DMS79 treated with DMSO at 0.1 percent for 48 hours (cell line): ENCODE results near the gene RANBP6.

Experiments used
- DNase-seq: peaks from one replicate; lab custom pipeline; 2025; lab: John Stamatoyannopoulos, UW

RANBP6 gene

GRCh38 chr9:6007058-6007769 lies 8.2 kb downstream of the RANBP6 start:
- DNase-seq, result no peak

DNA sequence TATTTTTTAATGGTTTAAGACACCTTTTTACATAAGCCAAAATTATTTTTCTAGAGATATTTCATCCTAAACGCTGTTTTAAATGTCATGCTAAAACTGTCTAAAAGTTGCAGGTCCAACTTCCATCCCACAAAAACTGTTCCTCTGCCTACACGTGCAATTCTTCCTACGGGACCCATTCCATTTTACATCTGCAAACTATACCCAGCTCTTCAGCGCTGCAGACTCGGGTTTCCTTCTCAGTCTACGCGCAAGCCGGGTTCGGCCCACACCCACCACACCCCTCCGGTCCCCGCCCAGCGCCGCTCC lies 8.7 kb downstream of the RANBP6 start:
- peak; percentile 80 for DNase-seq

GRCh38 chr9:6000955-6001354 lies 14.5 kb downstream of the RANBP6 start:
- no peak for DNase-seq

GRCh38 chr9:5999443-6000101 lies 15.9 kb downstream of the RANBP6 start:
- DNase-seq, result no peak

GRCh38 chr9:5994493-5994892 lies 20.9 kb downstream of the RANBP6 start:
- DNase-seq, result no peak

- DNase-seq, result no peak
Measured at GRCh38 chr9:5988265-5988664, 27.2 kb downstream of the RANBP6 start.

GRCh38 chr9:5983042-5983441 lies 32.4 kb downstream of the RANBP6 start:
- no peak for DNase-seq

DNA sequence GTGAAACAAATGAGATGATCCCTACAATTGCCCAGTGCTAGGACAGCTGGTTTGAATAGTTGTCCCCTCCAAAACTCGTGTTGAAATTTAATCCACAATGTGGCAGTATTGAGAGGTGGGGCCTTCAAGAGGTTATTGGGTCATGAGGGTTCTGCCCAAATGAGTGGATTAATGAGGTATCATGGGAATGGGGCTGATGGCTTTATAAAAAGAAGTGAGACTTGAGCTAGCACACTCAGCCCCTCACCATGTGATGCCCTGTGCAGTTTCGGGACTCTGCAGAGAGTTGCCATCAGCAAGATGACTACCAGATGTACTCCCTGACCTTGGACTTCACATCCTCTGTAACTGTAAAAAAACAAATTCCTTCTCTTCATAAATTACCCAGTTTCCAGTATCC lies 33.1 kb downstream of the RANBP6 start:
- no peak for DNase-seq

DNA sequence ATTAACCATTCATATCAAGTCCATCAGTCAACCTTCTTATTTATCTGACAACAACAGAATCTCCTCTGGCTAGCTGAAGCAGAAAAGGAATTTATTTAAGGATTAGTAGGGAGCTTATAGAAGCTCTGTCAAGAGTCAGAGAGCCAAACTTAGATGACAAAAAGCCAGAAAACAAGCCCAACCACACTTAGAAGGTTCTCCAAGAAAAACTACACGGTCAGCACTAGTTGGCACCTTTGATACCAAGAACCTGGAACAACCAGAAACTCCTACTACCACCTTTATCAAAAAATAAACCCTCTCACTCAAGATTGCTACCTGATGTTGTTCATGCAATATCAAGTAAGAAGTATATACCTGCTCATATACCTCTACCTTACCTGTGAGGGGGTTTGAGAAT lies 36.9 kb downstream of the RANBP6 start:
- DNase-seq, result no peak

- no peak for DNase-seq
Measured at GRCh38 chr9:5976674-5977397, 38.6 kb downstream of the RANBP6 start.

- DNase-seq, result no peak
Measured at GRCh38 chr9:5971740-5972139, 43.7 kb downstream of the RANBP6 start.
